ENCODE data around the gene MGMT. TPM values are rescaled to one million over a fixed set of nuclear protein-coding genes. Genes with fewer than 3 reads are reported as not detected.

Gene MGMT
- total and polyA plus RNA-seq, 4 donors = 28.2 to 79.1 (median 46.0) TPM

DNA sequence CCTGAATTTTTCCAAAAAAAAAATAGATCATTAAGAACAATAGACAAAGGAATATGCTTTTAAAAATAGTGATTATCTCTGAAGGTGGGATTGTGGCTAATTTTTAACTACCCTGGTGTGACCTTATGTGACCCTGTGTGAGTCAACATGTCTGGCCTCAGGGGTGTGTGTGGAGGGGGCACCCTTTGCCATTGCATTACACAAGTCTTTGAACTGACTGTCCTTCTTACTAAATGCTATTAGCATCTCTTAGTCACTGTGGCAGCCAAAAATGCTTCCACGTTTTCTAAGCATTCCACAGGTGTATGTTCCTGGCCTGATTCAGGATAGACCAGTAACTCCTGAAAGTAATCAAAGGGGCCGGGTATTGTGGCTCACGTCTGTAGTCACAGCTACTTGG, 175.4 kb downstream of the MGMT start:
- WGBS = 64% methylated on average over 3 of the region's 3 CpGs
- TF ChIP-seq, protein P1, sequence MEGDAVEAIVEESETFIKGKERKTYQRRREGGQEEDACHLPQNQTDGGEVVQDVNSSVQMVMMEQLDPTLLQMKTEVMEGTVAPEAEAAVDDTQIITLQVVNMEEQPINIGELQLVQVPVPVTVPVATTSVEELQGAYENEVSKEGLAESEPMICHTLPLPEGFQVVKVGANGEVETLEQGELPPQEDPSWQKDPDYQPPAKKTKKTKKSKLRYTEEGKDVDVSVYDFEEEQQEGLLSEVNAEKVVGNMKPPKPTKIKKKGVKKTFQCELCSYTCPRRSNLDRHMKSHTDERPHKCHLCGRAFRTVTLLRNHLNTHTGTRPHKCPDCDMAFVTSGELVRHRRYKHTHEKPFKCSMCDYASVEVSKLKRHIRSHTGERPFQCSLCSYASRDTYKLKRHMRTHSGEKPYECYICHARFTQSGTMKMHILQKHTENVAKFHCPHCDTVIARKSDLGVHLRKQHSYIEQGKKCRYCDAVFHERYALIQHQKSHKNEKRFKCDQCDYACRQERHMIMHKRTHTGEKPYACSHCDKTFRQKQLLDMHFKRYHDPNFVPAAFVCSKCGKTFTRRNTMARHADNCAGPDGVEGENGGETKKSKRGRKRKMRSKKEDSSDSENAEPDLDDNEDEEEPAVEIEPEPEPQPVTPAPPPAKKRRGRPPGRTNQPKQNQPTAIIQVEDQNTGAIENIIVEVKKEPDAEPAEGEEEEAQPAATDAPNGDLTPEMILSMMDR (IDR thresholded peaks at IDR 0.05; ENCODE audit: low read depth, low read length, missing input control) = no peak
- TF ChIP-seq JUND (IDR thresholded peaks at IDR 0.05) (peak in 1 of 2 donors; percentile 34), FOXA2 (IDR thresholded peaks at IDR 0.05) (peak; percentile 76), HNF4A (conservative IDR thresholded peaks at IDR 0.05) (peak; percentile 65 to 68), RAD21 (IDR thresholded peaks at IDR 0.05) (peak; percentile 52 to 58), SP1 (IDR thresholded peaks at IDR 0.05) (peak; percentile 43), HNF4G (IDR thresholded peaks at IDR 0.05) (peak; percentile 22), EGR1 (IDR thresholded peaks at IDR 0.05; ENCODE audit: low read depth in 2 of 2) (no peak), FOXA1 (IDR thresholded peaks at IDR 0.05) (peak; percentile 64), GABPA (IDR thresholded peaks at IDR 0.05 in 1 of 2, conservative IDR thresholded peaks at IDR 0.05 in 1 of 2) (no peak), NR2F2 (IDR thresholded peaks at IDR 0.05) (no peak), YY1 (IDR thresholded peaks at IDR 0.05) (no peak), ATF3 (IDR thresholded peaks at IDR 0.05) (no peak), TAF1 (conservative IDR thresholded peaks at IDR 0.05) (no peak), RXRA (IDR thresholded peaks at IDR 0.05) (peak; percentile 93 to 95)
- TF ChIP-seq, protein P2, sequence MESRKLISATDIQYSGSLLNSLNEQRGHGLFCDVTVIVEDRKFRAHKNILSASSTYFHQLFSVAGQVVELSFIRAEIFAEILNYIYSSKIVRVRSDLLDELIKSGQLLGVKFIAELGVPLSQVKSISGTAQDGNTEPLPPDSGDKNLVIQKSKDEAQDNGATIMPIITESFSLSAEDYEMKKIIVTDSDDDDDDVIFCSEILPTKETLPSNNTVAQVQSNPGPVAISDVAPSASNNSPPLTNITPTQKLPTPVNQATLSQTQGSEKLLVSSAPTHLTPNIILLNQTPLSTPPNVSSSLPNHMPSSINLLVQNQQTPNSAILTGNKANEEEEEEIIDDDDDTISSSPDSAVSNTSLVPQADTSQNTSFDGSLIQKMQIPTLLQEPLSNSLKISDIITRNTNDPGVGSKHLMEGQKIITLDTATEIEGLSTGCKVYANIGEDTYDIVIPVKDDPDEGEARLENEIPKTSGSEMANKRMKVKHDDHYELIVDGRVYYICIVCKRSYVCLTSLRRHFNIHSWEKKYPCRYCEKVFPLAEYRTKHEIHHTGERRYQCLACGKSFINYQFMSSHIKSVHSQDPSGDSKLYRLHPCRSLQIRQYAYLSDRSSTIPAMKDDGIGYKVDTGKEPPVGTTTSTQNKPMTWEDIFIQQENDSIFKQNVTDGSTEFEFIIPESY (IDR thresholded peaks at IDR 0.05) = no peak
- TF ChIP-seq, protein P3, sequence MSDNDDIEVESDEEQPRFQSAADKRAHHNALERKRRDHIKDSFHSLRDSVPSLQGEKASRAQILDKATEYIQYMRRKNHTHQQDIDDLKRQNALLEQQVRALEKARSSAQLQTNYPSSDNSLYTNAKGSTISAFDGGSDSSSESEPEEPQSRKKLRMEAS (IDR thresholded peaks at IDR 0.05) = peak; percentile 39
- TF ChIP-seq, protein P4, sequence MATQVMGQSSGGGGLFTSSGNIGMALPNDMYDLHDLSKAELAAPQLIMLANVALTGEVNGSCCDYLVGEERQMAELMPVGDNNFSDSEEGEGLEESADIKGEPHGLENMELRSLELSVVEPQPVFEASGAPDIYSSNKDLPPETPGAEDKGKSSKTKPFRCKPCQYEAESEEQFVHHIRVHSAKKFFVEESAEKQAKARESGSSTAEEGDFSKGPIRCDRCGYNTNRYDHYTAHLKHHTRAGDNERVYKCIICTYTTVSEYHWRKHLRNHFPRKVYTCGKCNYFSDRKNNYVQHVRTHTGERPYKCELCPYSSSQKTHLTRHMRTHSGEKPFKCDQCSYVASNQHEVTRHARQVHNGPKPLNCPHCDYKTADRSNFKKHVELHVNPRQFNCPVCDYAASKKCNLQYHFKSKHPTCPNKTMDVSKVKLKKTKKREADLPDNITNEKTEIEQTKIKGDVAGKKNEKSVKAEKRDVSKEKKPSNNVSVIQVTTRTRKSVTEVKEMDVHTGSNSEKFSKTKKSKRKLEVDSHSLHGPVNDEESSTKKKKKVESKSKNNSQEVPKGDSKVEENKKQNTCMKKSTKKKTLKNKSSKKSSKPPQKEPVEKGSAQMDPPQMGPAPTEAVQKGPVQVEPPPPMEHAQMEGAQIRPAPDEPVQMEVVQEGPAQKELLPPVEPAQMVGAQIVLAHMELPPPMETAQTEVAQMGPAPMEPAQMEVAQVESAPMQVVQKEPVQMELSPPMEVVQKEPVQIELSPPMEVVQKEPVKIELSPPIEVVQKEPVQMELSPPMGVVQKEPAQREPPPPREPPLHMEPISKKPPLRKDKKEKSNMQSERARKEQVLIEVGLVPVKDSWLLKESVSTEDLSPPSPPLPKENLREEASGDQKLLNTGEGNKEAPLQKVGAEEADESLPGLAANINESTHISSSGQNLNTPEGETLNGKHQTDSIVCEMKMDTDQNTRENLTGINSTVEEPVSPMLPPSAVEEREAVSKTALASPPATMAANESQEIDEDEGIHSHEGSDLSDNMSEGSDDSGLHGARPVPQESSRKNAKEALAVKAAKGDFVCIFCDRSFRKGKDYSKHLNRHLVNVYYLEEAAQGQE (IDR thresholded peaks at IDR 0.05) = no peak
- Histone ChIP-seq H3K4me3 (ENCODE audit: low read depth in 1 of 3, low read length in 3 of 3) (no peak overlapping the region), H3K9ac (ENCODE audit: low read depth in 1 of 2, low read length in 2 of 2) (no peak overlapping the region), H3K4me1 (ENCODE audit: control insufficient read depth in 4 of 4, insufficient read depth in 4 of 4, low read length in 3 of 4) (peaks cover 0 to 3% (median under 1%) of the 10 kb centered on the region in 4 donors), H3K27me3 (ENCODE audit: control insufficient read depth in 4 of 4, insufficient read depth in 4 of 4, low read length in 3 of 4) (no peaks in the 10 kb centered on the region), H3K36me3 (ENCODE audit: control insufficient read depth in 4 of 4, insufficient read depth in 3 of 4, low read depth in 1 of 4, low read length in 3 of 4) (peaks cover 0 to 2% (median 0%) of the 10 kb centered on the region in 4 donors), H3K27ac (ENCODE audit: low read depth in 1 of 2, low read length in 2 of 2) (no peak overlapping the region), H3K9me3 (ENCODE audit: control insufficient read depth in 4 of 4, low read length in 3 of 4) (no peaks in the 10 kb centered on the region)
- no peak for DNase-seq (ENCODE audit: low spot score)

Measured in liver (tissue), 9 donors.